ENCODE measurements around the gene MT1M.

MT1M gene

GRCh38 chr16:56588781-56589140 lies 43.7 kb upstream of the MT1M start:
- Histone ChIP-seq H3K79me2 (ENCODE audit: insufficient read depth, low read length) (no peaks in the 10 kb centered on the region), H3K9me3 (ENCODE audit: insufficient read depth, low read length) (no peaks in the 10 kb centered on the region), H3K4me2 (ENCODE audit: low read depth, low read length, poor library complexity, severe bottlenecking) (no peak overlapping the region), H3F3A (ENCODE audit: insufficient read depth) (no peaks in the 10 kb centered on the region), H3K9ac (ENCODE audit: low read length) (no peak overlapping the region), H3K4me3 (ENCODE audit: insufficient read depth, low read length, poor library complexity, severe bottlenecking) (no peak overlapping the region), H2AFZ (ENCODE audit: low read depth, low read length, severe bottlenecking) (no peak overlapping the region), H4K20me1 (ENCODE audit: low read depth, low read length) (no peaks in the 10 kb centered on the region), H3K27ac (ENCODE audit: low read depth, low read length) (no peak overlapping the region), H3K36me3 (ENCODE audit: low read length) (no peaks in the 10 kb centered on the region), H3K9me2 (replicated peaks; ENCODE audit: insufficient read depth, low read length) (no peaks in the 10 kb centered on the region), H3K27me3 (ENCODE audit: low read length) (0 out of 2 replicates have a peak, but pooled peaks cover 3% of the 10 kb centered on the region)
- TF ChIP-seq, protein P1, sequence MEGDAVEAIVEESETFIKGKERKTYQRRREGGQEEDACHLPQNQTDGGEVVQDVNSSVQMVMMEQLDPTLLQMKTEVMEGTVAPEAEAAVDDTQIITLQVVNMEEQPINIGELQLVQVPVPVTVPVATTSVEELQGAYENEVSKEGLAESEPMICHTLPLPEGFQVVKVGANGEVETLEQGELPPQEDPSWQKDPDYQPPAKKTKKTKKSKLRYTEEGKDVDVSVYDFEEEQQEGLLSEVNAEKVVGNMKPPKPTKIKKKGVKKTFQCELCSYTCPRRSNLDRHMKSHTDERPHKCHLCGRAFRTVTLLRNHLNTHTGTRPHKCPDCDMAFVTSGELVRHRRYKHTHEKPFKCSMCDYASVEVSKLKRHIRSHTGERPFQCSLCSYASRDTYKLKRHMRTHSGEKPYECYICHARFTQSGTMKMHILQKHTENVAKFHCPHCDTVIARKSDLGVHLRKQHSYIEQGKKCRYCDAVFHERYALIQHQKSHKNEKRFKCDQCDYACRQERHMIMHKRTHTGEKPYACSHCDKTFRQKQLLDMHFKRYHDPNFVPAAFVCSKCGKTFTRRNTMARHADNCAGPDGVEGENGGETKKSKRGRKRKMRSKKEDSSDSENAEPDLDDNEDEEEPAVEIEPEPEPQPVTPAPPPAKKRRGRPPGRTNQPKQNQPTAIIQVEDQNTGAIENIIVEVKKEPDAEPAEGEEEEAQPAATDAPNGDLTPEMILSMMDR (IDR thresholded peaks at IDR 0.05; ENCODE audit: insufficient read depth, low read length, poor library complexity, severe bottlenecking), result no peak
- no peak for TF ChIP-seq EZH2phosphoT487 (conservative IDR thresholded peaks at IDR 0.05; ENCODE audit: low read length)

DNA sequence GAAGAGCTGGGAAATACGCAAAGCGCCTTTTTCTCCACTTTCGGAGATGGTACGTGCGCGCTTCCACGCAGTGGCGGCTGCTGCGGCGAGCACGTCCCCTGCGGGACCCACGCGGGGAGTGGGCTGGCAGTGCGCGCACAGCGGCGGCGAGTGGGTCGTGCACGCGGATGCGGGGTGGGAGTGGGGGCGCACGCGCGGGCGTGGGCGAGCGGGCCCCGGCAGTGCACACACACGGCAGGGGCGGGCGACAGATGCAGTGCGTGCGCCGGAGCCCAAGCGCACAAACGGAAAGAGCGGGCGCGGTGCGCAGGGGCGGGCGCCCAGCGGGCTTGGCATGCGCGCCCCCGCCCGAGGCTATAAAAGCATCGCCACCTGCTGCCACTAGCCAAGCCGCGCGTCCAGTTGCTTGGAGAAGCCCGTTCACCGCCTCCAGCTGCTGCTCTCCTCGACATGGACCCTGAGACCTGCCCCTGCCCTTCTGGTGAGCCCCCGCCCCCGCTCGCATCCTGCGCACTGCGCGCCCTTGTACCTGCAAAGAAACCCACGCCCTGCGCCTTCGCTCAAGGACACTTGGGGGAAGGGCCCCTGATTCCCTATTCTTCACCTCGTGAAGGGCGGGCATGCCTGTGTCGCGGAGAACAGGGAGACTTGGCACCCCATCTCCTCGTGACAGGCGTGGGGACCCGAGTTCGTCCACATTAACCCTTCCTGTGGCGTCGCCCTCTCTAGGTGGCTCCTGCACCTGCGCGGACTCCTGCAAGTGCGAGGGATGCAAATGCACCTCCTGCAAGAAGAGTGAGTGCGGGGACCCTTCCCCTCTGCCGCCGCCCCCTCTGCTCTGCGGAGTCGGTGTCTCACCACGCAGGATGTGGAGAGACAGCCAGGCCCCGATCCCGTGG lies 43.1 kb upstream of the MT1M start, which contains the start of gene MT3:
Gene MT3, plus strand, starts transcription at position 388 of the 899 bp plus-strand sequence. Its CDS starts 63 bp downstream, at position 451.
- Histone ChIP-seq H3K9ac (ENCODE audit: low read length) (no peak within 1 kb of the TSS), H3K9me3 (ENCODE audit: insufficient read depth, low read length) (no peaks in the 10 kb centered on the region), H3K4me2 (ENCODE audit: low read depth, low read length, poor library complexity, severe bottlenecking) (no peak within 1 kb of the TSS), H3K36me3 (ENCODE audit: low read length) (no peaks in the 10 kb centered on the region), H2AFZ (ENCODE audit: low read depth, low read length, severe bottlenecking) (no peak within 1 kb of the TSS), H3K4me3 (ENCODE audit: insufficient read depth, low read length, poor library complexity, severe bottlenecking) (no peak within 1 kb of the TSS), H3K27me3 (ENCODE audit: low read length) (0 out of 2 replicates have a peak, but pooled peaks cover 3% of the 10 kb centered on the region), H3K9me2 (replicated peaks; ENCODE audit: insufficient read depth, low read length) (no peaks in the 10 kb centered on the region), H4K20me1 (ENCODE audit: low read depth, low read length) (no peaks in the 10 kb centered on the region), H3K79me2 (ENCODE audit: insufficient read depth, low read length) (no peaks in the 10 kb centered on the region), H3F3A (ENCODE audit: insufficient read depth) (no peaks in the 10 kb centered on the region), H3K27ac (ENCODE audit: low read depth, low read length) (no peak within 1 kb of the TSS)
- TF ChIP-seq, protein P1 (IDR thresholded peaks at IDR 0.05; ENCODE audit: insufficient read depth, low read length, poor library complexity, severe bottlenecking), result no peak
- TF ChIP-seq EZH2phosphoT487 (conservative IDR thresholded peaks at IDR 0.05; ENCODE audit: low read length), result no peak

DNA sequence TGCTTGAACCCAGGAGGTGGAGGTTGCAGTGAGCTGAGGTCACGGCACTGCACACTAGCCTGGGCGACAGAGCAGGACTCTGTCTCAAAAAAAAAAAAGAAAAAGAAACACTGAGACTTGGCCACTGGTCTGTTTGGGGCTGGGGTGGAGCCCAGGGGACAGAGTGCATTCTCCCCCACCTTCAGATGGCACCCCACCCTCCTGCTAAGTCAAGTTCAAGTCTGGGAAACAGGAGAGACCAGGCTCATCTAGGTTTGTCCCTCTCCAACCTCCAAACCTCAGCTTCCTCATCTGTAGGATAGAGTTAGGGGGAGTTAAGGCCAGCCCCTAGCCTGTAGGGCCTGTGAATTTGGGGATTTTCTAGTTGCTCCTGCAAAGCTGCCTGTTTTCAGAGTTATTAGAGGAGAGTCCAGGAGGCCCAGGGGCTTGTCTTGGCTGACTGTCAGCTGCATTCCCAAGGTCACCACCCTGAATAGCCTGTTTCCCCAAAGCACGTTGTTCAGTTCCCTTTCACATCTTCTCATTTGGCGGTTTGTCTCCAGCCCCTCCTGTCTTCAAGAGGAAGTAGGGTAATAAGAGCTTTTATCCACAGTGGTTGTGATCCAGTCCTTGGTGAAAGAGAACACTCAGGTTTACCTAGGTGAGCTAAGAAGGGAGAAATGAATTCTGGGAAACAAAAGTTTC lies 40.9 kb upstream of the MT1M start:
- Histone ChIP-seq H4K20me1 (ENCODE audit: low read depth, low read length) (no peaks in the 10 kb centered on the region), H2AFZ (ENCODE audit: low read depth, low read length, severe bottlenecking) (no peak overlapping the region), H3K4me3 (ENCODE audit: insufficient read depth, low read length, poor library complexity, severe bottlenecking) (no peak overlapping the region), H3K27ac (ENCODE audit: low read depth, low read length) (no peak overlapping the region), H3F3A (ENCODE audit: insufficient read depth) (no peaks in the 10 kb centered on the region), H3K9me2 (replicated peaks; ENCODE audit: insufficient read depth, low read length) (no peaks in the 10 kb centered on the region), H3K9ac (ENCODE audit: low read length) (no peak overlapping the region), H3K9me3 (ENCODE audit: insufficient read depth, low read length) (no peaks in the 10 kb centered on the region), H3K27me3 (ENCODE audit: low read length) (0 out of 2 replicates have a peak, but pooled peaks cover 3% of the 10 kb centered on the region), H3K4me2 (ENCODE audit: low read depth, low read length, poor library complexity, severe bottlenecking) (no peak overlapping the region), H3K36me3 (ENCODE audit: low read length) (no peaks in the 10 kb centered on the region), H3K79me2 (ENCODE audit: insufficient read depth, low read length) (no peaks in the 10 kb centered on the region)
- TF ChIP-seq, protein P1 (IDR thresholded peaks at IDR 0.05; ENCODE audit: insufficient read depth, low read length, poor library complexity, severe bottlenecking), result no peak
- no peak for TF ChIP-seq EZH2phosphoT487 (conservative IDR thresholded peaks at IDR 0.05; ENCODE audit: low read length)
